Amniotic epithelial cell (primary cell): Measurements from ENCODE around the gene PDZK1IP1.
"Not testable (repeated sequence)": the region's sequence is repeated elsewhere in the genome, so short reads cannot be mapped to it uniquely, and the experiment has no call there.

ENCODE experiments used
- DNase-seq: peaks from one replicate; pipeline ENCODE4 v3.0.0-alpha.2; 2010; ENCODE audit warnings: low read depth

Gene PDZK1IP1

DNA sequence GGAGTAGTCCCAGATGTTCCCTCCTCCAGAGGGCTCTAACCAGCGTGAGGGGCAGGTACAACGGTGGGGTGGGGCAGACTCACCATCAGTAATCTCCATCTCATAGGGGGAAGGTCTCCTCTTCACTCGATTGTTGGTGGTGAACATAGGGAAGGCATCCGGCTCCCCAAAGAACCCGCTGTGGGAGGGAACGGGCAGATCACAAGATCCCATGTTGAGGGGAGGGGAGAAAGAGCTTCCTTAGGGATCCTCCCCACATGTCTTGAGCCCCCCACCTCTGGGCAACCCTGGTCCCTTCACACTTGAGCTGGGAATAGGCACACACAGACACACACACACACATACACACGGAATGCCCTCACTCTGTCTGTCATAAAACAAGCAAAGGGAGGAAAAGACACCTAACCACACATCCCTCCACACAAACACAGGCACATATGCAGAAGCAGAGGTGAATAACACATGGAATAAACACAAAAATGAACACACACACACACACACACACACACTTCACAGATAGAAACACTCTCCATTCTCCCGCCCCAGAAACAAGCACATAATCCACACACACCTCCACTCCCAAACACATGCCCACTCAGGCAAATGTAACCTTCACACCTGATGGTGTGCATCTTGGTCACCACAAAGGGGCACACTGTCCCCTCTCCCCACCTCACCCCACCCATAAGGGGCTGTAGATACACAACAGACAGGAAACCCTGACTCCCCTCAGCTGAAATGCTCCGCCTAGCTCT, 34.3 kb upstream of the PDZK1IP1 start:
- DNase-seq, result no peak

DNA sequence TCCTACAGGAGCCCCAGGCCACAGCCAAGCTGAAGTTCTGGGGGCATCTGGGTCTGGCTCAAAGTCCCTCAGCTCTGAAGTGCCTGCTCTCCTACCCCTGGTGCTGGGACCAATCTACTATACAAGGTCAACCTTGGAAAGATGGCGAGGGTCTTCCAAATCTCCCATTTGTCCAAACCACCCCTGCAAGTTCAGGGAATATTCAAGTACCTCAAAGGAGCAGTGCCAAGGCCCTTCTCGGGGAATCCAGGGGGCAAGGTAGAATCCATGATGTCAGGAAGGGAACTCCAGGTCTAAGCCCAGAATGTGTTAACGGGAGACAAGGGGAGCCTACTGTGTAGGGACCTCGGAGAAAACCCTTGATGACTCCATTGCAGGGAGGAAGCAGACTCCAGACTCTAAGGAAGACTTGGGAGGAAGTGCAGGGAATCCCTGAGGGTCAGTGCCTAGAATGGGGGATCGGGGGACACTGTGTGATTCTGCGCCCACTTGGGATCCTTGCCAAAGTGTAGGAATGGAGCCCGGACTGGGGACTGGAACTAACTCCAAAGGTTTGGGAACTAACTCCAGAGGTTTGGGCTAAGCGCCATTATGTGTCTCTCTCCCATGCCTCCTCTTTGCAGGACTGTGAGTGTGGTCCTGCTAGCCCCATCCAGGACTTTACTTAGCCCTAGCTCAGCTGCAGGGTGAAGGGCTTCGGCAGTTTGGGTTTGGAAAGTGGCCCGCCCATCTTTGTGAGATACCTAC, 33.5 kb upstream of the PDZK1IP1 start:
- DNase-seq, result no peak

DNA sequence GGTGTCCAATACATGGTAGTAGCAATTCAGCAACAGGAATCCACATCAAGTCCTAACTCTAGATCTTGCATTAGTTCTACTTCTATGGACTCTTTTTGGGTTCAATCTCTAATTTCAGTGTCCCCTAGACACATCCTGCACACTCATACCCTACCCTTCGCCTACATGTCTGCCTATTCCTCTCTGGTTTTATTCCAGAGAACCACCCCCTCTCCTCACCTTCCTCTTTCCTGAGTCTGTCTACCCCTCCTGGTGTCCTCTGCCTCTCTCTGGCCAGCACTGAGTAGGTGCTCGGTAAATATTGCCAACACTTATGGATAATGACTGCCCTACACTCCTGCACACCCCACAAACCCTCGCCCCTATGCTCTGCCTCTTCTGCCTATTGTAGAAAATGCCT, 32.6 kb upstream of the PDZK1IP1 start:
- DNase-seq, result no peak

DNA sequence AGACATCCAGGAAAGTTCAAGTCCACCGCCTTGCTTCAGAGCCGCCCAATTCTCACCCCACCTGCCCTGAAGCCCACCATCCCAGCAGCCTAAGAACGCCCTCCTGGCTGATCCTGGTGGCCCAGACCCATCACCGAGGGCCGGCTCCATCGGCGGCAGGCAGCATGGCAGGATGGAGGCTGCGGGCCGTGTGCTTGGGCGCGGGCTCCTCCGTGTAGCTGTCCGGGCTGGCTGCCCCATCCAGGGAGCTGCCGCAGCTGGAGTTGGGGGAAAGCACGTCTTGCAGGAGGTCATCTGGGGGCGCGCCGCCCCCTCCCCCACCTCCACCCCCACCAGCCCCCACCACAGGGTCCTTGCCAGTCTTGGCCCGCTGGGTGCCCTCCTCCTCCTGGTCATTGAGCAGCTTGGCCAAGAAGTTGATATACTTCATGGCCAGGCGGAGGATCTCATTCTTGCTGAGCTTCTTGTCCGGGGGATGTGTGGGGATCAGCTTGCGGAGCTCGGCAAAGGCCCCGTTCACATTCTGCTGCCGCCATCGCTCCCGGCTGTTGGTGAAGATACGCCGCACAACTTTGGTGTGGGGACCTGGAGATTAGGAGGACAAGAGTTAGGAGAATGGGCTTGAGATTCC, 29.9 kb upstream of the PDZK1IP1 start:
- DNase-seq, result no peak

DNA sequence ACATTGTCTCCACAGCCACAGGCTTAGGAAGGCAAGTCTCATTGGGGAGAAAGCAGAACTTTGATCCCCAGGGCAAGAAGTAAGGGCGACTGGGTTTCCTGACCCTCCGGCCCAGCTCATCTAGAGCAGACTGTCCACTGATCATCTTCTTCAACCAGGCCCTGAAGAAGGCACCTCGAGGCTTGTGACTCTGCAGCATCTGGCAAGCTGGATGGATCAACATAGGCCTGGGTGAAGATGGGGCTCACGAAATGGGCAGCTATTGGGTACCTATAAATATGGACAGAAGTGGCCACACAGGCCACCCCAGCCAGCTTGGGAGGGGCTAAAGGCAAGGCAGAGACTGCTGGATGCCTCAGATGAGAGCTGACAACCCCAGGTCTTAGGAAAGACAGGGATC, 29.2 kb upstream of the PDZK1IP1 start:
- no peak for DNase-seq

DNA sequence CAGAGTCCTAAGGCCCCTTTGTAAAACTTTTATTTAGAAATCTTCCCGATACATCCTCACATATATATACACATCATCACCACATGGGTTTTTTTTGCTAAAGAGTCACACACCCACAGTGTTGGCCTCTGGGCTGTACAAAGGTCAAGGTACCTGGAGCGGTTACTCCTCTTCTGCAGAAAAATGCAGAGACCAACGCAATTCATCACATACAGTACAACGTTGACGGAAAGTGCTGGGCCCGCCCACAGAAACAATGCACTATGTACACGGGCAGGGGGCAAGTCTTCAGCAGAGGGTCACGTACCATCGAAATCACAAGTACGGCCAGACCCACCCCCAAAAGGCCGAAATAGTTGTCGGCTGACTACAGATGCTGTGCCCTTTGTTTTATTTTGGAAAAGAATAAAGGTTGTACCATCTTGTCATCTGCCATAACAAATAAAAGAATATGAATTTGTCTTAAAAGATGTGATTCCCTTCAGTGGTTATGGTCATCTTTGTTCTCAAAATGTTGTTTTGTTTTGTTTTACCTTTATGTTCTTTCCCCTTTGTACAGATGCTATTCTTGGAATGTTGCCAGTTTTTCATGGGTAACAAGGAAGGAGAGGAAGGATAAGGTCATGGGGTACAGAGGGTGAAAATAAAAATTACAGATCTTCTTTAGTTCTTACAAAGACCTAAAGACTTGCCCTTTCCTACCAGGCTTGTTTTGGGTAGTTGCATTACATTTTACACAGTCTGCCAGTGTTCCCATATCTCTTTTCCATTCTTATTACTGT, 26.6 kb upstream of the PDZK1IP1 start:
- no peak for DNase-seq

DNA sequence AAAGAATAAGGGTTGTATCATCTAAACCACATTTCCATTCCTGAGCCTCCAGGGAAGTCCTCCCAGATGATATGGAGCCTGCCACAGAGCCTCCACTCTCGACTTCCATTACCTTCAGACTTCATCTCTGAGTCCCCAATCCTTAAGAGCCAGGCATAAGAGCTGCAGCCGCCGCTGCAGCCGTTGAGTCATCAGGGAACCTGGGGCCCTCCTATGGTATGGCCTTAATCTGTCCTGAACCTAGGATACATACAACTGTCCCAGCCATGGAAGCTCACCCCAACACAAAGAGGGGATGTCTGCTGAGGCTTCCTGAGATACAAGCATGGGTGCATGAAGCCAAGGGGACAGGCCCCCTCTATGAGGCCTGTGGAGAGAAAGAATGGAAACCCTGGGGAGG, 25.9 kb upstream of the PDZK1IP1 start:
- DNase-seq, result no peak

DNA sequence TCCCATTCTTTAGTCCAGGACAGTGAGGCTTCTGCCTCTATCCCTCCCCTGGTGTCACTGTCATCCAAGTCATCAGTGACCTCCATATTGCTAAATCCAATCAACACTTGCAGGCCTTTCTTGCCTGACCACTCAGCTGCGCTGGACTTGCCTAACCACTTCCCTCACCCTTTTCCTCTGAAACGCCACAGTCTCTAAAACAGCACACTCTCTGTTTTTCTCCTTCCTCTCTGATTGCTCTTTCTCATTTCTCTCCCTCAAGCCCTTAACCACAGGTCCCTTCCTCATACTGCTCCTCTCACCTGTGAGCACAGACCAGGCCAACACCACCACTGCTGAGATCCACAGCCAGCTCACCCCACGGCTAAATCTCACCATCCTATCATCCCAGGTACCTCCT, 24.7 kb upstream of the PDZK1IP1 start:
- no peak for DNase-seq

DNA sequence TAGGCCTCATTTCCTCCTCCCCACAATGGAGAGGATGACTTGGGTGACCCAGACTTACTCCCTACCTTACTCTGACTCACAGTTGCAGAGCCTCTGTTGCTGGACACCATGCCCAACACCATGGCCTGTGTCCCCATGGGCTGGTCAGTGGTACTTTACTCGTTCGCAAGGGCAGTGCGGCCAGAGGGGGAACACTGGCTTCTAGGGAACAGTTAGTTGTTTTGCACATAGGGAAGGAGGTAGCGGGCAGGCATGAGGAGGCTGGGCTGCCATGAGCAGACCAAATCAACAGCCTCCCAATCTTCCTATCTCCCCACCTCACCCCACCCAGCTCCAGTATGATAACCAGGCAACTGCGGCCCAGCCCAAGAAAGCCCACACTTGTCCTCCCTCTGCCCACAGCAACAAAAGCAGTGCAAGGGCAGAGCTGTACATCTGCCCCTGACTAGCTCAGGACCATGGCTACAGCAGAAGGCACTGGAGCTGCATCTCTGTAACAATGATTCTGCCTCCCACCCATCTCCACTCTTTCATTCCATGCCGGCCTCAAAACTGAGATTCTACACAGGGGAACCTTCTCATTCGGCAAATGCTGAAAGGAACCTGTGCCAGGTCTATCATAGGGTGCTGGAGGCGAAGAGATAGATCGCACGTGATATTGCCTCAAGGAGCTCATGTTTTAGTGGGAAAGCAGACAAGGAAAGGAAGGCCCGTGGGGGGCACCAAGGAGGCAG, 23.6 kb upstream of the PDZK1IP1 start:
- no peak for DNase-seq

DNA sequence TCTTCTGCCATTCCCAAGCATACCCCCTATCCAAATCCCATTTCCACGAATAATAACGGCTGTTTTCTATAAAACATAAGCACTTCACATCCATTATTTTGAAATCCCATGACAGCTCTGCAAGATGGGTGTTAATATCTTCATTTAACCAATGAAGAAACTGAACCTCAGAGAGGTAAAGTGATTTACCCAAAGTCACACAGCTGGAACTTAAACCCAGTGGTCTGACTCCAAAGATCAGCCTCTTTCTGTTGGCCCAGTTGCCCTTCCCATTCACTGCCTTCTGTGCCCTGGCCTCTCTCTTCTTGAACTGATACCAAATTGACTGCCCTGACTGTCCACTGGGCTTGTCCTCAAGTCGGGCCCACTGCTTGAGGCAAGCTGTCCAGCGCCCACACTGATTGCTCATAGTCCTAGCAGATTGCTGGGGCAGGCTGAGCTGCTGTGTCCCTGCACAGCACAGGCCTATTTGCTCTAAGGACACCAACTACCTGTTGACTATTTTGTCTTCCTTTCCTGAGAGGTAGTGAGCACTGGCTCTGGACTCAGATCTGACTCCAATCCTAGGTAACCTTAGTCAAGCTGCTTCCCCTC, 22.9 kb upstream of the PDZK1IP1 start:
- no peak for DNase-seq

DNA sequence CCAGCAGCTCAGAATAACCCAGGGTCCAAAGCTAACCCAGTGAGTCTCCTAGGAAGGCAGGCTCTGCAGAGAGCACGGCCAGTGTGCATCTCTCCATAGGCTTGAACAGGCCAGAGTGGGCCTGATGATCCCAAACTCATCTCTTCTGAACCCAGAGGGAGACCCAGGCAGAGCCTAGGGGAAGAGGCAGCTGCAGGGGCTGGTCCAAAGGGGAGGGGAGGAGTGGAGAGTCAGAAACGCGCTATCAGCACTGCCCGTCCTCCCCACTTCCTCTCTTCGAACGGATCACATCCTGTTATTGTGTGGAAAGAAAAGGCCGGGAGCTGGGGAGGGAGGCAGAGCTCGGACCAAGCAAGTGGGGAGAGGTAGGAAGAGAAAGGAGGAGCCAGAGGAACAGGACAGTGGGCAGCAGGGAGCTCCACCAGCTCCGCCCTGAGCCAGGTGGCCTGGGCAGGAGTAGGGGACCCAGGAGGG, 22.0 kb upstream of the PDZK1IP1 start:
- DNase-seq, result no peak

DNA sequence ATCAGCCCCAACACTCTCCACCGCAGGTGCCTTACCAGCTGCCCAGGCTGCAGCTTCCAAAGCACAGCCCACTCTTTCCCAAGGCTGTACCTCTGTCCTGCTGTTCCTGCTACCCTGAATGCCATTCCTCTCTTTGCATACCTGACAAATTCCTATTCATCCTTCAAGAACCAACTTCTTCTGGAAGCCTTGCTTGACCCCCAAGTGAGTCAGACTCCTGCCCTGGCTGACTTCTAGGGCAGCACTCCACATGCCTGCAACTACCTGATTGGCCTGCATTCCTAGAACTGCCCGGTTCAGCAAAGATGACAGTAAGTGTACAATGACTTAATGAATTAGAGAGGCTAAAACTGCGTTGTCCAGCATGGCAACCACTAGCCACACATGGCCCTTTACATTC, 20.8 kb upstream of the PDZK1IP1 start:
- DNase-seq, result no peak

DNA sequence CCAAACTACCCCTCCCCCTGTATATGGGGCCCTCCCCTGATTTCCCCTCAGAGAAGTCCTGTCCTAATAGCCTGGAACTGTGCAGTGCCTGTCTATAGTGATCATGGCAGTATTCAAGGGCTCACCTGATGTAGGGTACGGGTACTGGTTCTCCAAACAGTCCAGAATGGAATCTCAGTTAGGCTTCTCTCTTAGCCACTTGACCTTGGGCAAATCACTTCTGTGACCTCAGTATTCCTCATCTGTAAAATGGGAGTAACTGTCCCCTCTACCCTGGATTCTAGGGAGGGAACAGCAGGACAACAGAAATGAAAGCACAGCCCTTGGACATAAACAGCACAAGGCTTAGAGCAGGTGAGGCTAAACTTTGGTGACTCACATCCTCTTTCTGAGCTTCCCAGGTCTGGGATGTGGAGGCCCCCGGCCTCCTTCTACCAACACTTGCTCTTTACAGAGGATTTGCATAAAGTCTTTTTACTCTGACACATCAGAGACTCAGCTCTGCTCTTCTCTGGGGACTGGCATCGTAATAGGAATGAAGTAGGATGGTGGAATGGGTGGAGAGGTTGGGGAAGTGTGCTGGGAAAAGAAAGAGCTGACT, 20.0 kb upstream of the PDZK1IP1 start:
- no peak for DNase-seq

DNA sequence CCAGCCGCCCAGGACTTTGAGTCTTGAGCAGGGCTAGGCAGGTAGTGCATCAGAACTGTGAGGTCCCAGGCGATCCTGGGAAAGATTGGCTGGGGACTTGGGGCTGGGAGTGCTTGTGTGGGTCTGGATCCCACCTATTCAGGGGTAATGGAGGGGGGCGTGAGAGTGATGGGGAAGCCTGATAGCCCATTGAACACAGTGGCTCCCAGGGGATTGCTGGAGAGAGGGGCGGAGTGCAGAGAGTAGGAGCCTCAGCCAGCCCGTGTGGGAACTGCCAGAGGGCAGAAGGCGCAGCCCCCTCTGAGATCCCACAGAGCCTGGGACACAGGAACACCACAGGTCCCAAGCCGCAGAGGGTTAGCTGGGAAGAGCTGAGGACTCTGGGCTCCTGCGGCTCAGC, 19.3 kb upstream of the PDZK1IP1 start:
- DNase-seq, result no peak

DNA sequence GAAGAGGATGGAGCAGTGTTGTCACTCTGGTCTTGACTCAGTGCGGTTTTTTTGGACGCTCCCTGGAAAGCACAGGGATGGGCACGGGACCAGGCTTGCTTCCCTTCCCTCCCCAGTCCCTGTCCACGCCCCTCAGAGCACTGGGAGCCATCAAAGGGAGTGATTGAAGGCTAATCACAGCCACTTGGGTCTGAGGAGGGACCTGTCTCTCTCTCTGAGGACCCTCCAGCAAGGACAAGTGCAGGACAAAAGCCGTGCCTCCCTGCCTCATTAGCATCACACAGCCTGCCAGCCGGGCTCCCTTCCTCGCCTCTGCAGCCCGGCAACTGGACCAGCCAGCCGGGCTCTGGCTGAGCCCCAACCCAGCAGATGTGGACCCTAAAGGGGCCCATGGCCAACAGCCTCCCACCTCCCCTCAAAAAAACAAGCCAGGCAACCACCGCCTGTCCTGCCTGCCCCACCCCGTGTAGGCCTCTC, 18.6 kb upstream of the PDZK1IP1 start:
- DNase-seq, result no peak

DNA sequence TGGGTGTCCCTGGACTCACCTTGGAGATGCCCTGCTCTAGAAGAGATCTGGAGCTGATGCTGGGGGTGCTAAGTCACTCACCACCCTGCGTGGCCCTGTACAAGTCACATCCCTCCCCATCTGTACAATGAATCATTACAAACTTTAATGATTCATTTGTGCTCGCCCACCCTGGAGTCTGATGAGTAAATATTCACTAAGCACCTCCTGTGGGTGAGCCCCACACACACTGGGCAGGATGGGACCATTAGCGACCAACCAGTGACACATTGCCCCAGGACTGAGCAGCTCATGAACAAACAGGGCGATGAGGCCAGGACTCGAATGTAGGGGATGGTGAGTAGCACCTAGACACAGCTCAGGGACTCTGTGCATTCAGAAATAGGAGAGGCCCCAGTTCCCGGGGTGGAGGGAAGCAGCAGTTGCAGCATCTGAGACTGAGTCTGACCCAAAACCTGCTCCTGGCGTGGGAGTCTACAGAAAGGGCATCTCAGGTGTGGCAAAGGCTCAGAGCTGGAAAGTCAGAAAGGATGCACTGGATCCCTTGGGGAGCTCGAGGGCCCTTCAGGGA, 18.1 kb upstream of the PDZK1IP1 start:
- no peak for DNase-seq

DNA sequence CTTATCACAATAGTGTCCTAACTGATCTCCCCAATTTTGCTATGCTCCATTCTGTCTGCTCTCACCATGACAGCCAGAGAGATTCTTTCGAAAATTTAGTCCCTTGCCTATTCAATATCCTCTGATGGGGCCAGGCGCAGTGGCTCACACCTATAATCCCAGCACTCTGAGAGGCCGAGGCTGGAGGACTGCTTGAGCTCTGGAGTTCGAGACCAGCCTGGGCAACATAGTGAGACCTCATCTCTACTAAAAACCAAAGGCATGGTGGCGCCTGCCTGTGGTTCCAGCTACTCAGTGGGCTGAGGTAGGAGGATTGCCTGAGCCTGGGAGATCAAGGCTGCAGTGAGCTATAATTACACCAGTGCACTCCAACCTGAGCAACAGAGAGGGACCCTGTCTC, 16.1 kb upstream of the PDZK1IP1 start:
- DNase-seq, result no peak

DNA sequence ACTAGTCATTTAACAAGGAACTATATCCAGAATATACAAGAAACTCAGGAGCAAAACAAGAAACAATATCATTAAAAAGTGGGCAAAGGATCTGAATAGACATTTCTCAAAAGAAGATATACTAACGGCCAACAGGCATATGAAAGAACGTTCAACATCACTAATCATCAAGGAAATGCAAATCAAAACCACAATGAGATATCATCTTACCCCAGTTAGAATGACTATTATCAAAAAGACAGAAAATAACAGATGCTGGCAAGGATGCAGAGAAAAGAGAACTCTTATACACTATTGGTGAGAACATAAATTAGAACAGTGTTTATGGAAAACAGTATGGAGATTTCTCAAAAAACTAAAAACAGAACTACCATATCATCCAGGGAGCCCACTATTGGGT, 13.7 kb upstream of the PDZK1IP1 start:
- DNase-seq, result not testable (repeated sequence)

DNA sequence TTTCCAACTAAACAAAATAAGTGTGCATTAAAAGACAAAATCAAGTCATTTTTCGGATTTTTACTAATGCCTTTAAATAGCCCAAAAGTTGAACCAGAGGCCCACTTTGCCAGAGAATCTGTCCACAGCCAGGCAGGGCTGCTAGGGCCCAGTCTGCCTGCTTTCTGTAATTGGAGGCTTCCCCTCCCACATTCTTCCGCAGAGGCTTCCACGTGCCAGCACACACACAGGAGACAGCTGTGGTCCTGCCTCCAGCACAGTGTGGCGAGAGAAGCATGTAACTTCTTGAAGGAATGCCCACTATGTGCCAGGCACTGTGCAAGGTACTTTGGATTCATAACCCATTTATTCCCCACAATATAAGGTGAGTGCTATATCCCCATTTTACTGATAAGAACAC, 11.3 kb upstream of the PDZK1IP1 start:
- no peak for DNase-seq

DNA sequence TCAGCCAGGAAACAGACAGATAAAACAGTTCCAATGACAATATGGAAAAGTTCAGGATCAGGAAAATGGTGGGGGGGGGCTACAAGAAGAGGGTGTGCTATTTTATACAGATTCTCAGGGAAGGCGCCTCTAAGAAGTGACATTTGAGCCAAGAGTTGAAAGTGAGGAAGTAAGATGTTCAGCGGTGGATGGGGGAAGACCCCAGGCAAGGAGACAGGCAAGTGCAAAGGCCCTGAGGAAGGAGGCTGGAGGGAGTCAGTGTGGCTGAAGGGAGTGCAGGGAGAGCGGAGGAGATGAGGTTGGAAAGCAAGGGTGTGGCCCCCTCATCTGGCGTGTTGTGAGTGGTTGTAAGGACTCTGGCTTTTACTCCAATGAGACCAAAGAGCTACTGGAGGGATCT, 8.4 kb upstream of the PDZK1IP1 start:
- no peak for DNase-seq
